DMS 273 treated with DMSO at 0.1 percent for 48 hours (cell line): ENCODE results near the gene ECT2.
"Not testable (repeated sequence)": the region's sequence is repeated elsewhere in the genome, so short reads cannot be mapped to it uniquely, and the experiment has no call there.

Source experiments
- DNase-seq: peaks from one replicate; lab custom pipeline; 2025; lab: John Stamatoyannopoulos, UW

Gene ECT2

DNA sequence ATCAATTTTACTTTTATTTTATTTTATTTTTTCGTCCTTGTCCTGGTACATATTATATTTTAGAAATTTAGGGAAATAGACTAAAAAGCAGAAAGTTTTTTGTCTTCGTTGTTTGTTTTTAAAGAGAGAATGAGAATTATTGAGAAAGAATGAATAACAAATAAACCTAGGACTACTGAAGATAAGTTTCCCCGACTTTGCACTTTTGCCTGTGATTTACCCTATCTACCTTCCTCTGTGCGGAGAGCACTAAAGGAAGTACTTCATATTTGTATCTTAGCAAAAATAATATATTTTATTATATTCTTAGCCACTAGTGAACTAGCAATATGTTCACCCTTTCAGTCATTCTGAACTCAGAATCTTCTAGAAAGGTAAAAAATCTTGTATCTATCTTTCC lies 60.6 kb downstream of the ECT2 start:
- DNase-seq, result no peak

DNA sequence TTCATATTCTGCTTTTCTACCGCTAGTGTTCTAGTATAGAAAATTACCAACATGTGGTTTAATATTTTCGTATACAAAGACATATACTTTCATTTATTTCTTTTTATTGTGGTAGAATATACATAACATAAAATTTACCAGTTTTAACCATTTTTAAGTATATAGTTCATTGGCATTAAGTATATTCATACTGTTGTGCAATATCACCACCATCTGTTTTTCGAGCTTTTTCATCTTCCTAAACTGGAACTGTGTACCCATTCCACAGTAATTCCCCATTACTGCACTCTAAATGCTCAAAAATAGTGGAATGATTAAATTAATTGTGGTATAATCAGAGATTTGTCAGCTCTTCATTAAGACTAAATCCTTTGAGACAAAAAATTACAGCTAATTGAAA lies 62.9 kb downstream of the ECT2 start:
- no peak for DNase-seq

DNA sequence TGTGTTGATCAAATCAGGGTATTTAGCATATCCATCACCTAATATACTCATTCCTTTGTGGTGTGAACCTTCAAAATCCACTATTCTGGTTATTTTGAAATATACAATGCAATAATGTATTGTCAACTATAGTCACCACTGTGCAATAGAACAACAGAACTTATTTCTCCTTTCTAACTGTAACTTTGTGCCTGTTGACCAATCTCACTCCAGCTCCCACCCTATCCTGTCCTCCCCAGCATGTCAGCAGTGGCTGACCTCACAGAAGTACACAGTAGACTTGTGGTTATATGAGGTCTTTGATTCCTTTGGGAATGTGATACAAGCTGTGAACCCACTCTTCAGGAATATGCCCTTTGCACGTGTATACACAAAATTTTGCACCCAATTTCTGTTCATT lies 64.2 kb downstream of the ECT2 start:
- DNase-seq, result no peak

DNA sequence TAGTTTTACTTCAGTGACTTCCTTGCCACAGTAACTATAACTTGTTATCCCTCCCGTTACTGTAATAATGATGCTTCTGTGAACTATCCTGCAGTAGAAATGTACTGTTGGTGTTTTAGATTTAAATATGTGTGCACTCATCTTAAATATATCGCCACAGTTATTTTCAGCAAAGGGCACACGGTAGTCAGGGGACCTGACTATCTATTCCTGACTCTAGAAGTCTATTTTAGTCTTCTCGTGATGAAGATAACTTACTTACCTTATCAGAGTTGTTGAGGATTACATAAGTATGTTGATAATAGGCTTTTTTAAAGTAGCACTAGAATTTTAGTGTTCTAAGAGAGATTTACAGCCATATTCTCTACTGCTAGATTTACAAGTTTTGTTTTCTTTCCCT lies 65.3 kb downstream of the ECT2 start:
- no peak for DNase-seq

DNA sequence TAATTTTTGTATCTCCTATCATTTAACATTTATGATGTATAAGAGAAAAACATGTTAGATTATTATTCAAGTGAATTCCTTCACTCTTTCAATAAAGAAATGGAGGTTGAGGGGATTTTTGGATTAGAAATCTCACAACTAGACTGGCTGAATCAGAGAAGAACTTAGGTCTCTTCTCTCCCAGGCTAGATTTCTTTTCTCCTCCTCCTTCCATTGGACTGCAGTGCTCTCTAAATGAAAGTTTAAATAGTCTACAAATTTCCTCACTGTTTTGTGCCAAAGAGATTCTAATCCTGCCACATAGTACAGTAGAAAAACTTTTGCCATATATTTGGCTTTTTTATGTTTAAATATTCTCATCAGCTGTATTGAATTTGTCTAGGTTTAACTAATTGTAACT lies 65.8 kb downstream of the ECT2 start:
- DNase-seq, result no peak

- DNase-seq, result no peak
Measured at GRCh38 chr3:172816968-172817367, 66.4 kb downstream of the ECT2 start.

DNA sequence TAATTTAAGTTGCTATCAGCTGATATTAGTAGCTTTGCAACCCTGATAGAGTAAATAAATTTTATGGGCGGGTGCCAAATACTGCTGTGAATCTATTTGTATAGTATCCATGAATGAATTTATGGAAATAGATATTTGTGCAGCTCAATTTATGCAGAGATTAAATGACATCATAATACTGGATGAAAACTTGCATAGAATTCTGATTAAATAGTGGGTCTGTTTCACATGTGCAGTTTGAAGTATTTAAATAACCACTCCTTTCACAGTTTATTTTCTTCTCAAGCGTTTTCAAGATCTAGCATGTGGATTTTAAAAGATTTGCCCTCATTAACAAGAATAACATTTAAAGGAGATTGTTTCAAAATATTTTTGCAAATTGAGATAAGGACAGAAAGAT lies 70.0 kb downstream of the ECT2 start:
- no peak for DNase-seq

GRCh38 chr3:172824229-172824628 lies 73.7 kb downstream of the ECT2 start:
- no peak for DNase-seq

- DNase-seq, result not testable (repeated sequence)
Measured at GRCh38 chr3:172827231-172827630, 76.7 kb downstream of the ECT2 start.

- DNase-seq, result no peak
Measured at GRCh38 chr3:172832983-172833382, 82.5 kb downstream of the ECT2 start.

DNA sequence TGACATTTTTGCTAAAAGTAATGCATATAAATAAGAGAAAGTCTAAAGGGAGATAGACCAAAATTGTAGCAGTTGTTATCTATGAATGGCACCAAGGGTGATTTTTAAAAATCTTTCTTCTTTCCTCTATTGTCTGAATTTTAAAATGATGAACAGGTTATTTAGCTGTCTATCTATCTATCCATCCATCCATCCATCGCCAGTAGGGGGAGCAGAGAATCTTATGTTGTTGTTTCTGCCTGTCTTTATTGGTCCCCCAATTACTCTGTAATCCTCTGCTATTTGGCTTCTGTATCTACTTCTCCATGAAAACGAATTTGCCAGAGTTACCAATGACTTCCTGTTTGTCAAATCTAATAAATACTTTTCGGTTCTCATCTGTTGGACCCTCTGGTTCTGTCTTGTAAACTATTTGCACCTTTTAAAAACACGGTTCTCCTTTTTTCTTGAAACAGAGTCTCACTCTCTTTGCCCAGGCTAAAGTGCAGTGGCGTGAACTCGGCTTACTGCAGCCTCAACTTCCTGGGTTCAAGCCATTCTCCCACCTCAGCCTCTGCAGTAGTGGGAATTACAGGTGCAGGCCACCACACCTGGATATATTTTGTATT lies 86.0 kb downstream of the ECT2 start:
- DNase-seq, result peak; percentile 30

DNA sequence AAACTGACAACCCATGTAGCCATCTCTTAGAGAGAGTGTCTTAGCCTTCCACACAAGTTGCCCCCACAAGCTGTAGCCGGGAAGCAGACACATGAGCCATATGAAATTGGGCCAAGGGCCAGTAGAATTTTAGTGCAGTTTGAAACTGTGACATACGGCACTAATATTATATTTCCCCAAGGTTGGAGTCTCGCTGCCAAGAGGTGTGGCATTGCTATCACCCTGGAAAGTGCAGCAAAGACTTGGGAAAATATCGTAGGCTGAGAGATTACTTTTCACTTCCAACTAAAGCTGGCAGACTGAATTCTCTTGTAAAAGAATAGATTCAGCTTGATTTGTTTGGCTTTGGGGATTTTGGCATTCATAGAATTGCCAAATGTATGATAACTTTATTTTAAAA lies 89.2 kb downstream of the ECT2 start:
- DNase-seq, result peak; percentile 28

DNA sequence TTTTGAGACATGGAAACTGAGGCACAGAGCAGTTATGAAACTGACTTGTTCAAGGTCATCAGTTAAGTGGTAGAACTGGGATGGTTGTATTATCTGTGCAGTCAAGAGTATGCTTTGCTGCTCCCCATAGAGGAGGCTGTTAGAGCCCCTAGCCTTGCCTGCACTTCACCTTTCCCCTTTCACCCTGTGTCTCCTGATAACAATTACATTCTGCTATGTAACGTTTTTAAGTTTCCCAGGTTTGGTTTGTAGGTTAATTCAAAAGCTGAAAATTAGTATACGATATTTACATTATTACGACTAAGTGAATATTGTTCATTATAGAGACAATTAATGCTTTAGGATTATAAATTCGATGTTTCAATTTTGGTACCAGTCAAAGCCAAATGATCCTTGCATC lies 89.9 kb downstream of the ECT2 start:
- no peak for DNase-seq

- no peak for DNase-seq
Measured at GRCh38 chr3:172840913-172841312, 90.4 kb downstream of the ECT2 start.

DNA sequence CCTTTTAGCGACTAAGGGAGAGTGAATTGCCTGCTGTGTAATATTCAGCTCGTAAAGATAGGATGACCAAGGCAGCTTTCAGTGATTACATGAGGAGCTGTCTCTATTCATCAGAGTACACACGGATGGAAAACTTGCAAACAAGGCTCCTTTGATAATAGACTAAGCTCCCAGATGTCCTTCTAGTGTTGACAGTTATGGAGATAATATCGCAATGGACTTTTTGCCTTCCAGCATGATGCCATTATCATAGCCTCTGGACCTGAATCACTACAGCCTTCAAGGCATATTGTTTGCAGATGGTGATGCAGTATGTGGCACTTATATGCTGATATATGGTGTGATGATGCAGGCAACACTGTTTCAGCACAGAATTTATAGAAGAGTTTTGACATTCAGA lies 93.9 kb downstream of the ECT2 start:
- no peak for DNase-seq

DNA sequence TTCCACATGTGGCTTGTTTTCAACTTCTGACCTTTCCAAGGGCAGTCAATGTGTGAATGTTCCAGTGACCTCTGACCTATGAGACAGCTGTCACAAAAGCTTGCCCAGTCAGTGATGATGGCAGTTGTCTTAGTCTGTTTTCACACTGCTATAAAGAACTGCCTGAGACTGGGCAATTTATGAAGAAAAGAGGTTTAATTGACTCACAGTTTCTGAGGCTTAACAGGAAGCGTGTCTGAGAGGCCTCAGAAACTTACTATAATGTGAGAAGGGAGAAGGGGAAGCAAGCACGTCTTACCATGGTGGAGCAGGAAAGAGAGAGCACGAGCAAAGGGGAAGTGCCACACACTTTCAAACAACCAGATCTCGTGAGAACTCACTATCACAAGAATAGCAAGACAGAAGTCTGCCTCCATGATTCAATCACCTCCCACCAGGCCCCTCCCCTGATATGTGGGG lies 95.6 kb downstream of the ECT2 start:
- no peak for DNase-seq

DNA sequence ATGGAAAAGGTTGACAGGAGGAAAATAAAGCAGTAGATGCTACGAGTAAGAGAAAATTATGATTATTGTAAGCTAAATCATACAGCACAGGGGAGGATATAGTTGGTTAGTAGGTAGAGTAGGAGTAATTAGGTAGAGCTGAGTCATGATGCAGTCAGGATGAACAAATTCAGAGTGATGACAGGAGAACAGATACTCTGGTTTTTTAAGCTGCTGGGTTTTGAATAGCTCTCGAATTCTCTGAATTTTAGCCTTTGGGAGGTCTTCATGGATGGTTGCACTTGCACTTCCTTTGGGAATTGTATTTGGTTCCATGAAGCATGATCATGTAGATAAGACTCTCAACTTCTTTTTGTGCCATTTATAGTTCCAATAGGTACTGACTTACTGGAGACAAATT lies 96.2 kb downstream of the ECT2 start:
- no peak for DNase-seq

- no peak for DNase-seq
Measured at GRCh38 chr3:172847292-172847691, 96.8 kb downstream of the ECT2 start.

DNA sequence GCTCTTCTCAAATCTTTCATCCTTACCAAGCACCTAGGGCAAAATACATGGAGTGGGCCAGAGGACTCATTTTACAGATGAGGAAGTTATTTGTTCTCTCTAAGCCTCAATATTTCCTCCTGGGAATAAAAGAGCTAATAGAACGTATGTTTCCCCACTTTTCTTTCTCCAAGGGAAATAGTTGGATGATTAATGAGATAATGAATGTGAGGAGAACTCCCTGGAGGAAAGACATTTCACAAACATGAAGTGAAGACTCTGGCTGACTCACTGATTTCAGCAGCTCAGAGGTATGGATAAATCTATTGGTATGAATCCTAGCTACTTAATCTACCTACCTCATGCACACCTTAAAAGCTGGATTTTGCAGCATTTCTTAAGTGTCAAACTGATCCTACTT lies 98.4 kb downstream of the ECT2 start:
- no peak for DNase-seq

DNA sequence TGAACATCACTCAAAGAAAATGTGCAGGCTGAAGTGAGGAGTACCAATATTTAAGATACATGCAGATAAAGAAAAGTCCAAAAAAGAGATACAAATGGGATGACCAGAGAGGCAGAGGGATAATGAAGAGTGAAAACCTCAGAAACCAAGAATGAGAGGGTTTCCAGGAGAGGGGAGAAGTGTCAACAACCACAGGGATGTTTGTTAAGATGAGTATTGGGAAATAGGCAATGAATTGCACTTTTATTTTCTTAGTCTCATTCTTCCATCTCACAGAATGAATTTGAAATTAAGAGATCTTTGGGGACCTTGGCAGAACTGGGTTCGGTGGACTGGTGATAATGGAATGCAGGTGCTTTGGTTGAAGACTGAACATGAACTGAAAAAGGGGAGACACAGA lies 102.5 kb downstream of the ECT2 start:
- no peak for DNase-seq

DNA sequence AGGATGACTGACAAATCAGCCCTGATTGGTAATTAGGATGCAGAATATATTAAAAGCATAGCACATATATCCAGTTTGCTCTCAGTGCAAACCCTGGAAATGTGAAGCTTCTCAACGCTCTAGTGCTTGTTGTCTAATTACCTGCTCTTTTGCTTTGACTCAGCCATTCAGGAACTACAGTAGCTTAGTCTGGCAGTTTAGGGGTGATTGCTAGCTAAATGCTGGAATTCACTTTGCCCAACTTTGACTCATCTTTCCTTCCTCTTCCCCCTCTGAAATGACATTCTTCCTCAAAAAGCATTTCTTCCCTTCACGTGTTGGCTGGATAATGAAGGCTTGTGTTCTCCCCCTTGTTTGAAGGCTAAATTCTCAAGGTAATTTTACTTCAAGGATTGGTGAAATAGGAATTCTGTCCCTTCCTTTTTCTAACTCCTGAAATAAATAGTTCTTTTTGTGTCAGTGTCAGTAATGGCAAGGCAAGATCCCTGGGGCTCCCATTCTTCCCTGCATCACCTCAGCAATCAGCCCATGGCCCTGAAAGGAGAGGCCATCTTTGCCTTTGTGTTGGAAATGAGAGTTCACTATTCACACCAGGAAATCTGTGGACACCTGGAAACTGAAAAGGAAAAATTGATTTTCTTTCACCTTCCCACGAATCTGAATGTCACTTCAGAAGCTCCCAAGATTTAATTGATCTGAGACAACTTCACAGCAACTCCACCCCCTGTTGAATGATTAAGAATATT lies 103.6 kb downstream of the ECT2 start:
- no peak for DNase-seq

DNA sequence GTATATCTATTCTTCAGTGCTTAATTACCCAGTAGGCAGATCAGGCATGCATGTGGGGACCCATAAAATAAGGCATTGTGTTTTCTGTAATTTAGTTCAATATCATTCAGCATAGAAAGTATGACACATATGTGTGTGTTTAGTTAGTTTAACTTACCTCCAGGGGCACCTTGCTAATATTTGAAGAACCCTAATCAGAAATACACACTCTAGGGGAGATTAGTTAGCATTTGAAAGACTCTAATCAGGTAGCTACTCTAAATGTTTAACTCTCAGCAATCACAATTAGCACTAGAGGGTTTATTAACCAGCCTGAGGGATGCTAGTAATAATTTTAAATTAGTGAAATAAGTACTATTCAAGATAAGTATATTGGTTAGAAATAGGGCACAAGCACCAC lies 104.5 kb downstream of the ECT2 start:
- DNase-seq, result no peak

DNA sequence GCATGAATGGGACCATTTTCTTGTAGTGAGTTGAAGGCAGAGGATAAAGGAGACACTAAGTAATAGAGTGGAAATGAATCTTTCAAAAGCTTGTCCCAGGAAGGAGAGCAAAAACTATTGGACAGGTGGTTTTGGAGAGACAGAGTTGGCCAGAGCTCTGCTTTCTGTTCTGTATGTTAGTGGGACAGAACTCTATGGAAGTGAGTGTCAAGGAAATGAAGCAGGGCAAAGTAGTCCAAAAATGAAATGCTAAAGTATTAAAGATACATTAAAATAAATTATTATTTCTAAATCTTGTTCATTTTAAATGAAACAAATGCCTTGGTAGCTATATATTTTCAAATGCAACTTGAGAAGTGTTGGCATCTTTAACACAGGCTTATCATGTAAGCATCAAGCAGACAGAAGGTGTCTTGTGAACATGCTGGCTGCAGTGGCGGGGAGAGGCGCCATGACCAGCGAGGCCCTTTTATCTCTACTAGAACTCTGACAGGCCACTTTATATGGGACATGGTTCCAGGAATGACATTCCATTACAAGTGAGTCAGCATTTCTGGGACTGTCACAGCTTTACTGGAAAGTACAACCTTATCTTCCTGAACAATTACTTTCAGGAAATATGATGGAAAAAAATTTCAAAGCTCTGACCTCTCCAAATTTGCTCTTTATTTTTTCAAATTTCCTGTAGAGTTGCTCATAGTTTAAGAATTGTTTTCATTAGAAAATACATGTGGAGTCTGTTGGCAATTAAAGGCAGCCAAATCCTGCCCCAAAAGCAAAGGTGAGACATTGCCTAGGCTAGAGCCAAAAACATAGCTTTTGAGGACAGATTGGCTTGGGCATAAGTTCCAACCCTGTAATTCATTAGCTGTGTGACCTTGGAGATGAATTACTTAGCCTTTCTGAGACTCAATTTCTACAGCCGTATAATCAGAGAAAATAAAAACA lies 106.5 kb downstream of the ECT2 start:
- no peak for DNase-seq
